Endothelial cell of umbilical vein (primary cell): Measurements from ENCODE around the gene TFIP11. TPM values are rescaled to one million over a fixed set of nuclear protein-coding genes. Genes with fewer than 3 reads are reported as not detected.

Experiments
- BruUV-seq: library from RNA; stranded (reverse); fragments of 400-500 nt; replicated peaks from 2 replicates; lab custom pipeline; 2021; lab: Mats Ljungman, UMichigan
- CTCF ChIA-PET: fragments of 300-600, 350-600 bp; sonication (Branson Sonifier 250); formaldehyde crosslinking; loops from one replicate; lab custom pipeline; 2021; ENCODE audit warnings: antibody characterized with exemption, inconsistent platforms; lab: Charles Lee
- POLR2A ChIA-PET: fragments of 300-600, 350-600 bp; sonication (Branson Sonifier 250); formaldehyde crosslinking; loops from one replicate; lab custom pipeline; 2021; ENCODE audit warnings: antibody characterized with exemption, inconsistent platforms; lab: Charles Lee
- DNase-seq: peaks from one replicate; pipeline ENCODE4 v3.0.0-alpha.2; 2011; ENCODE audit warnings: low read depth, low spot score
- FAIRE-seq: peaks from 2 replicates; lab custom pipeline; 2011; peaks lifted over from hg19 to GRCh38; lab: Jason Lieb, UNC
- H2AFZ ChIP-seq: 2 replicates; pipeline ENCODE4 v1.6.0; 2012; ENCODE audit warnings: low read depth, low read length, control low read depth, inconsistent platforms
- H3K27ac ChIP-seq: 2 replicates; pipeline ENCODE4 v1.5.1; 2011; ENCODE audit warnings: low read depth, mild to moderate bottlenecking, control low read depth, low read length, moderate library complexity; ENCODE audit not compliant: insufficient read depth
- H3K27me3 ChIP-seq, 2 experiments: 2 replicates each; pipeline versions ENCODE4 v1.6.0 to v1.6.1; 2011; ENCODE audit warnings: low read length in 2 of 2, mixed read lengths in 1 of 2; ENCODE audit not compliant: control insufficient read depth in 2 of 2, insufficient read depth in 2 of 2
- H3K36me3 ChIP-seq, 2 experiments: 2 replicates in 1 of 2; 3 replicates in 1 of 2; pipeline ENCODE4 v1.5.1; 2011; ENCODE audit warnings: low read length in 2 of 2, mild to moderate bottlenecking in 1 of 2, moderate library complexity in 1 of 2; ENCODE audit not compliant: control insufficient read depth in 2 of 2, insufficient read depth in 2 of 2; ENCODE audit errors: extremely low read depth in 1 of 2
- H3K4me1 ChIP-seq: 3 replicates; pipeline ENCODE4 v1.5.1; 2011; ENCODE audit warnings: mild to moderate bottlenecking, low read length; ENCODE audit not compliant: control insufficient read depth, insufficient read depth; ENCODE audit errors: extremely low read depth
- H3K4me2 ChIP-seq: 2 replicates; pipeline ENCODE4 v1.6.1; 2011; ENCODE audit warnings: low read length, control low read depth, mixed read lengths; ENCODE audit not compliant: insufficient read depth
- H3K4me3 ChIP-seq, 3 experiments: fragments of 200-600 bp in 1 of 3; sonication (generic), shearing (Covaris generic) in 1 of 3; replicated peaks in 1 of 3; 2 replicates each; pipeline ENCODE4 v1.5.1; 2011 to 2016; ENCODE audit warnings: control low read depth in 3 of 3, low read length in 3 of 3, mild to moderate bottlenecking in 2 of 3, inconsistent platforms in 1 of 3, low read depth in 1 of 3, moderate library complexity in 1 of 3; ENCODE audit not compliant: insufficient read depth in 1 of 3
- H3K79me2 ChIP-seq: 2 replicates; pipeline ENCODE4 v1.6.0; 2012; ENCODE audit warnings: low read length, inconsistent platforms; ENCODE audit not compliant: control insufficient read depth, insufficient read depth
- H3K9ac ChIP-seq: replicated peaks from 2 replicates; pipeline ENCODE3; 2011; ENCODE audit warnings: low read length, control low read depth; ENCODE audit not compliant: insufficient read depth; ENCODE audit errors: extremely low read depth
- H3K9me1 ChIP-seq: replicated peaks from 3 replicates; pipeline ENCODE4 v1.6.0; 2011; ENCODE audit warnings: mild to moderate bottlenecking, low read length; ENCODE audit not compliant: control insufficient read depth, insufficient read depth; ENCODE audit errors: extremely low read depth
- H3K9me3 ChIP-seq: replicated peaks from 2 replicates; pipeline ENCODE4 v1.5.1; 2012; ENCODE audit warnings: low read length, inconsistent platforms; ENCODE audit not compliant: control insufficient read depth, insufficient read depth
- H4K20me1 ChIP-seq: replicated peaks from 2 replicates; pipeline ENCODE3; 2011; ENCODE audit warnings: mild to moderate bottlenecking, low read length; ENCODE audit not compliant: control insufficient read depth, insufficient read depth; ENCODE audit errors: extremely low read depth
- EZH2 ChIP-seq: IDR thresholded peaks from 2 replicates; pipeline ENCODE4 v1.6.1; 2012; ENCODE audit warnings: borderline replicate concordance, low read depth, mild to moderate bottlenecking, moderate library complexity, low read length, inconsistent platforms; ENCODE audit not compliant: severe bottlenecking
- FOS ChIP-seq: IDR thresholded peaks from 2 replicates; pipeline ENCODE4 v1.6.1; 2011; ENCODE audit warnings: mild to moderate bottlenecking, low read length, moderate library complexity, borderline replicate concordance; ENCODE audit not compliant: insufficient read depth
- GATA2 ChIP-seq: IDR thresholded peaks from 2 replicates; pipeline ENCODE4 v1.7.0; 2011; ENCODE audit warnings: low read depth, mild to moderate bottlenecking, moderate library complexity, mixed read lengths, low read length; ENCODE audit not compliant: insufficient read length, insufficient read depth
- POLR2A ChIP-seq: IDR thresholded peaks from 2 replicates; pipeline ENCODE4 v1.6.1; 2012; ENCODE audit warnings: low read depth, mild to moderate bottlenecking, control low read depth, low read length
- POLR2AphosphoS5 ChIP-seq: IDR thresholded peaks from 2 replicates; pipeline ENCODE4 v1.6.1; 2012; ENCODE audit warnings: low read depth, mild to moderate bottlenecking, control low read depth, low read length, moderate library complexity; ENCODE audit not compliant: insufficient read depth
- dilution Hi-C: fragments of 300-500 bp; cut with MboI; formaldehyde crosslinking; loops from one replicate; pipeline ENCODE4 v1.15.0; 2019; ENCODE audit warnings: low sequenced_read_pairs; ENCODE audit not compliant: extremely low pct_ligation_motif_present
- intact Hi-C: fragments of 100-400 bp; cut with micrococcal nuclease; formaldehyde crosslinking; loops from one replicate; pipeline ENCODE4 v1.10.0; 2022
- polyA plus RNA-seq, 4 experiments: library from polyadenylated mRNA; depleted of rRNA in 3 of 4; stranded (reverse) in 3 of 4; unstranded in 1 of 4; fragments of >200 nt; gene quantifications; 2 replicates each; pipeline versions ENCODE4 v1.2.1 to v1.2.3, GENCODE V29; 2011 to 2012; ENCODE audit warnings: missing spikeins in 1 of 4
- total RNA-seq: library from RNA; stranded (reverse); gene quantifications from 2 replicates; pipeline ENCODE4 v1.2.3, GENCODE V29; 2021
- TF ChIP-seq, protein P1 (sequence below), 2 donors: IDR thresholded peaks; 1 replicate in 1 of 2; 2 replicates in 1 of 2; pipeline ENCODE4 v1.5.1; 2011; ENCODE audit warnings: low read length in 2 of 2, mild to moderate bottlenecking in 2 of 2, moderate library complexity in 2 of 2, control low read depth in 1 of 2, inconsistent platforms in 1 of 2, low read depth in 1 of 2; ENCODE audit not compliant: insufficient read depth in 1 of 2; ENCODE audit errors: extremely low read depth in 1 of 2
- TF ChIP-seq, protein P2 (sequence below): IDR thresholded peaks from 2 replicates; pipeline ENCODE4 v1.6.1; 2011; ENCODE audit not compliant: insufficient read depth, insufficient read length

Gene TFIP11
- total and polyA plus RNA-seq, 2 donors (not counting 3 experiments of a cell fraction or from before 2014, with no cell fraction given) = 35.7 to 54.9 TPM

DNA sequence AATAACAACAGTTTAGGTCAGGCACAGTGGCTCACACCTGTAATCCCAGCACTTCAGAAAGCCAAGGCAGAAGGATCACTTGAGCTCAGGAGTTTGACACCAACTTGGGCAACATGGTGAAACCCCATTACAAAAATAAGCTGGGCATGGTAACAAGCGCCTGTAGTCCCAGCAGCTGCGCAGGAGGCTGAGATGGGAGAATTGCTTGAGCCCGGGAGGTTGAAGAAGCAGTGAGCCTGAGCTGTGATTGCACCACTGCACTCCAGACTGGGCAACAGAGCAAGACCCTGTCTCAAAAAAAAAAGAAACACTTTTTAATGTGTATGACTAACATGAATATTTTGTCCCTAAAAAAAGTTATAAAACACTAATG is 24.5 kb upstream of the TFIP11 start:
- Histone ChIP-seq H3K4me2 (no peak overlapping the region), H3K79me2 (no peaks in the 10 kb centered on the region), H3K9me1 (no peaks in the 10 kb centered on the region), H3K4me3 (no peak overlapping the region), H3K4me1 (no peaks in the 10 kb centered on the region), H3K9me3 (no peaks in the 10 kb centered on the region), H3K36me3 (peaks cover 0 to 33% of the 10 kb centered on the region in 2 experiments), H4K20me1 (no peaks in the 10 kb centered on the region), H2AFZ (no peak overlapping the region), H3K27ac (no peak overlapping the region), H3K27me3 (no peaks in the 10 kb centered on the region), H3K9ac (no peak overlapping the region)
- TF ChIP-seq EZH2 (no peak), GATA2 (no peak), POLR2A (no peak), POLR2AphosphoS5 (no peak), FOS (no peak)
- TF ChIP-seq, protein P1, sequence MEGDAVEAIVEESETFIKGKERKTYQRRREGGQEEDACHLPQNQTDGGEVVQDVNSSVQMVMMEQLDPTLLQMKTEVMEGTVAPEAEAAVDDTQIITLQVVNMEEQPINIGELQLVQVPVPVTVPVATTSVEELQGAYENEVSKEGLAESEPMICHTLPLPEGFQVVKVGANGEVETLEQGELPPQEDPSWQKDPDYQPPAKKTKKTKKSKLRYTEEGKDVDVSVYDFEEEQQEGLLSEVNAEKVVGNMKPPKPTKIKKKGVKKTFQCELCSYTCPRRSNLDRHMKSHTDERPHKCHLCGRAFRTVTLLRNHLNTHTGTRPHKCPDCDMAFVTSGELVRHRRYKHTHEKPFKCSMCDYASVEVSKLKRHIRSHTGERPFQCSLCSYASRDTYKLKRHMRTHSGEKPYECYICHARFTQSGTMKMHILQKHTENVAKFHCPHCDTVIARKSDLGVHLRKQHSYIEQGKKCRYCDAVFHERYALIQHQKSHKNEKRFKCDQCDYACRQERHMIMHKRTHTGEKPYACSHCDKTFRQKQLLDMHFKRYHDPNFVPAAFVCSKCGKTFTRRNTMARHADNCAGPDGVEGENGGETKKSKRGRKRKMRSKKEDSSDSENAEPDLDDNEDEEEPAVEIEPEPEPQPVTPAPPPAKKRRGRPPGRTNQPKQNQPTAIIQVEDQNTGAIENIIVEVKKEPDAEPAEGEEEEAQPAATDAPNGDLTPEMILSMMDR (IDR thresholded peaks at IDR 0.05; ENCODE audit: extremely low read depth in 1 of 2, insufficient read depth in 1 of 2, low read depth in 1 of 2, low read length in 2 of 2) = no peak
- TF ChIP-seq, protein P2, sequence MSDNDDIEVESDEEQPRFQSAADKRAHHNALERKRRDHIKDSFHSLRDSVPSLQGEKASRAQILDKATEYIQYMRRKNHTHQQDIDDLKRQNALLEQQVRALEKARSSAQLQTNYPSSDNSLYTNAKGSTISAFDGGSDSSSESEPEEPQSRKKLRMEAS = no peak
- no peak for DNase-seq
- ChIA-PET CTCF (no interaction called here), POLR2A (no interaction called here)
- intact Hi-C loops (no loop called here), dilution Hi-C loops (no loop called here)
- no TSS peak for BruUV-seq
- no peak for FAIRE-seq
